G401.6 (cell line): ENCODE results near the gene CD276.
"Not testable (repeated sequence)": the region's sequence is repeated elsewhere in the genome, so short reads cannot be mapped to it uniquely, and the experiment has no call there.

Source experiments
- FAIRE-seq: peaks from 2 replicates; lab custom pipeline; 2012; peaks lifted over from hg19 to GRCh38; lab: Jason Lieb, UNC

CD276 gene

GRCh38 chr15:73683777-73684580, at the start of gene CD276:
TSS of gene CD276 (plus strand) at chr15:73684383. CDS start at chr15:73699640, 15,257 bp downstream.
- FAIRE-seq: no peak

- FAIRE-seq: no peak
Observed at GRCh38 chr15:73637527-73637926, 46.7 kb upstream of the CD276 start.

- not testable (repeated sequence) for FAIRE-seq
Observed at GRCh38 chr15:73639464-73639863, 44.7 kb upstream of the CD276 start.

- no peak for FAIRE-seq
Observed at GRCh38 chr15:73647259-73648013, 36.7 kb upstream of the CD276 start.

GRCh38 chr15:73648014-73648295, 36.2 kb upstream of the CD276 start:
- FAIRE-seq: no peak

GRCh38 chr15:73650416-73651126, 33.6 kb upstream of the CD276 start:
- no peak for FAIRE-seq

- no peak for FAIRE-seq
Observed at GRCh38 chr15:73654659-73655058, 29.5 kb upstream of the CD276 start.

GRCh38 chr15:73655724-73656123, 28.5 kb upstream of the CD276 start:
- FAIRE-seq: no peak

GRCh38 chr15:73658645-73659044, 25.5 kb upstream of the CD276 start:
- FAIRE-seq: no peak

- FAIRE-seq: no peak
Observed at GRCh38 chr15:73660455-73660854, 23.7 kb upstream of the CD276 start.

GRCh38 chr15:73674587-73674986, 9.6 kb upstream of the CD276 start:
- no peak for FAIRE-seq

GRCh38 chr15:73677146-73677607, 7.0 kb upstream of the CD276 start:
- peak; percentile 31 for FAIRE-seq

- no peak for FAIRE-seq
Observed at GRCh38 chr15:73677733-73678132, 6.5 kb upstream of the CD276 start.

GRCh38 chr15:73678498-73678897, 5.7 kb upstream of the CD276 start:
- no peak for FAIRE-seq

GRCh38 chr15:73679180-73679579, 5.0 kb upstream of the CD276 start:
- FAIRE-seq: no peak

- FAIRE-seq: no peak
Observed at GRCh38 chr15:73679964-73680363, 4.2 kb upstream of the CD276 start.

GRCh38 chr15:73680549-73680948, 3.6 kb upstream of the CD276 start:
- FAIRE-seq: no peak

GRCh38 chr15:73681063-73681462, 3.1 kb upstream of the CD276 start:
- no peak for FAIRE-seq

GRCh38 chr15:73681856-73682599, 2.2 kb upstream of the CD276 start:
- FAIRE-seq: no peak

GRCh38 chr15:73682600-73683090, 1.5 kb upstream of the CD276 start:
- FAIRE-seq: no peak

GRCh38 chr15:73683257-73683776, 866 bp upstream of the CD276 start:
- FAIRE-seq: no peak
